ENCODE results near the gene ACY1. TPM values are rescaled to one million over a fixed set of nuclear protein-coding genes. Genes with fewer than 3 reads are reported as not detected.

Gene ACY1
- total and polyA plus RNA-seq, 10 of the 15 experiments (the other 5 are each of a cell fraction or from before 2014, with no cell fraction given), result 18.5 to 42.2 (median 27.8) TPM

DNA sequence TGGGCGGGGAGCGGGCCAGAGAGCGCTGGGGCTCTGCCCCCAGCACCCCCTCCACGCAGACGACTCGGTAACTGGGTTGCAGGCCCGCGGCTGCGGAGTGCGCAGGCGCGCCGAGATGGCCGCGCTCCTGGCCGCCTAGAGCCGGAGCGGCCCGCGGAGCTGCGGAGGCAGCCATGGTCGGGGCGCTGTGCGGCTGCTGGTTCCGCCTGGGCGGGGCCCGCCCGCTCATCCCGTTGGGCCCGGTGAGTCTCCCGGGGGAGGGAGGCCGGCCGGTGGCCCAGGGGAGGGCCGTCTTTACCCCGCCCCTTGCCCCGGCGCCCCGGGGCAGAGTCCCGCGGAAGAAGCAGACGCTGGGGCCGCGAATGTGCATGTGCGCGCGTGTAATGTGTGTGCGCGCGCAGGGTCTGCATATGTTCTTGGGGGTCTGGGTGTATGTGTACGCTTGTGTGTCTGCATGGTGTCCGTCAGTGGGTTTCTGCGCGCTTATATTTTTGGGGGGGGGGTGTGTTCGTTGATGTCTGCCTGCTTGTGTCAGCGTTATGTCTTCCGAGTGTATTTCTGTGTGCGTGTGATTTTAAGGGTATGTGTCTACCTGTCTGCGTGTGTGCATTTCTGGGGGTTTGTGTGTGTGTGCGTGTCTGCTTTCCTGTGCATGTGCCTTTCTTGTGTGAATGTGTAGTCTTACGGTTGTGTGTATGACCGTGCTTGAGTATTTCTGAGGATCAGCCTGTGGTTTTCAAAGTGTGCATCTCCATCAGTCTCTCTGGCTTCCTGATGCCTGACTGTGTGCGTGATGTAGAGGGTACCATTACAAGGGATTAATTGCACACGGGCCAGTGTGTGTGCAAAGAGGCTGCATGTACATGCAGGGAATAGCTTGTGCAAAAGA is 8.1 kb upstream of the ACY1 start, which contains the start of gene ABHD14A:
Gene ABHD14A (plus strand): TSS at position 102 of the 889 bp plus-strand sequence. CDS start 72 bp downstream, at position 174.
- H3K27ac ChIP-seq (ENCODE audit: control insufficient read depth, insufficient read depth), result peak within 1 kb of the TSS; percentile 91
- no peaks in the 10 kb centered on the region for H3K36me3 ChIP-seq (ENCODE audit: control insufficient read depth in 2 of 2, insufficient read depth in 2 of 2, low read length in 1 of 2)
- ATAC-seq (peak; percentile 91), FAIRE-seq (peak; percentile 66), DNase-seq (ENCODE audit: low read depth, low spot score) (no peak)
- ChIA-PET RAD21 (ENCODE audit: unreplicated experiment) (interaction anchor here (0.8 to 2.3 kb wide), 3 partner anchors 8 to 82 kb away, joined by 3 to 24 read pairs (median 3); partner anchors contain the start of genes ACY1, DUSP7 and RRP9), CTCF (interaction anchor here (0.9 to 5.3 kb wide), 4 partner anchors 8 to 32 kb away, joined by 3 to 79 read pairs (median 30); partner anchors contain the start of genes ACY1, PARP3 and RRP9), POLR2A (interaction anchor here (0.7 to 2.7 kb wide), 3 partner anchors 8 to 33 kb away, joined by 3 to 28 read pairs (median 24); partner anchors contain the start of genes ACY1, PARP3 and RRP9), SMC1A (ENCODE audit: uncharacterized antibody, unreplicated experiment) (interaction anchor here (0.9 to 5.2 kb wide), 4 partner anchors 8 to 37 kb away, joined by 3 to 33 read pairs (median 10); partner anchors contain the start of genes ACY1, PARP3 and RRP9)
- in situ Hi-C loops (cut with MboI) (no loop called here), intact Hi-C loops (cut with micrococcal nuclease; ENCODE audit: unreplicated experiment) (loop anchor here (1.0 kb wide), 1 partner anchor 33 kb away; the partner anchor contains the start of gene PARP3)
- no peaks in the 10 kb centered on the region for H3K9me3 ChIP-seq (replicated peaks; ENCODE audit: control insufficient read depth, insufficient read depth, low read length)
- H3K9ac ChIP-seq (ENCODE audit: control insufficient read depth, insufficient read depth, low read length), result peak within 1 kb of the TSS; percentile 90
- no peaks in the 10 kb centered on the region for H3K27me3 ChIP-seq (replicated peaks in 1 of 2; ENCODE audit: control insufficient read depth in 2 of 2, insufficient read depth in 2 of 2, low read length in 1 of 2)
- peak within 1 kb of the TSS; percentile 96 for H2AFZ ChIP-seq (ENCODE audit: control insufficient read depth, low read depth, low read length)
- no TSS peak for BruUV-seq (replicated peaks)
- peak within 1 kb of the TSS; percentile 84 for H3K4me3 ChIP-seq
- 3% methylated on average over 51 of the region's 63 CpGs for WGBS (ENCODE audit: insufficient coverage, insufficient replicate concordance, low lambda C conversion rate, missing lambda C conversion rate)
- no peaks in the 10 kb centered on the region for H4K20me1 ChIP-seq (ENCODE audit: control insufficient read depth, insufficient read depth)
- H3K4me2 ChIP-seq (ENCODE audit: control insufficient read depth, insufficient read depth), result peak within 1 kb of the TSS; percentile 76
- peaks cover 15% of the 10 kb centered on the region for H3K4me1 ChIP-seq (ENCODE audit: control insufficient read depth, insufficient read depth, low read length)
- H3K79me2 ChIP-seq (ENCODE audit: control insufficient read depth, insufficient read depth, low read length), result peaks cover 5% of the 10 kb centered on the region; the same call in 1 of the 2 replicates
- TF ChIP-seq JUNB (IDR thresholded peaks at IDR 0.05) (no peak), ZBED1 (IDR thresholded peaks at IDR 0.05; ENCODE audit: borderline replicate concordance) (no peak), MAX (IDR thresholded peaks at IDR 0.05; ENCODE audit: low read depth, low read length) (no peak), SIN3A (IDR thresholded peaks at IDR 0.05; ENCODE audit: low read depth, low read length) (peak; percentile 24; the same call in 1 of the 2 replicates), FOXM1 (IDR thresholded peaks at IDR 0.05; ENCODE audit: low read depth, low read length) (no peak), PRDM15 (CRISPR knock-in tag; IDR thresholded peaks at IDR 0.05) (no peak), FOXK2 (IDR thresholded peaks at IDR 0.05) (no peak), ZBTB4 (CRISPR knock-in tag; IDR thresholded peaks at IDR 0.05) (no peak)
- TF ChIP-seq, protein P1, sequence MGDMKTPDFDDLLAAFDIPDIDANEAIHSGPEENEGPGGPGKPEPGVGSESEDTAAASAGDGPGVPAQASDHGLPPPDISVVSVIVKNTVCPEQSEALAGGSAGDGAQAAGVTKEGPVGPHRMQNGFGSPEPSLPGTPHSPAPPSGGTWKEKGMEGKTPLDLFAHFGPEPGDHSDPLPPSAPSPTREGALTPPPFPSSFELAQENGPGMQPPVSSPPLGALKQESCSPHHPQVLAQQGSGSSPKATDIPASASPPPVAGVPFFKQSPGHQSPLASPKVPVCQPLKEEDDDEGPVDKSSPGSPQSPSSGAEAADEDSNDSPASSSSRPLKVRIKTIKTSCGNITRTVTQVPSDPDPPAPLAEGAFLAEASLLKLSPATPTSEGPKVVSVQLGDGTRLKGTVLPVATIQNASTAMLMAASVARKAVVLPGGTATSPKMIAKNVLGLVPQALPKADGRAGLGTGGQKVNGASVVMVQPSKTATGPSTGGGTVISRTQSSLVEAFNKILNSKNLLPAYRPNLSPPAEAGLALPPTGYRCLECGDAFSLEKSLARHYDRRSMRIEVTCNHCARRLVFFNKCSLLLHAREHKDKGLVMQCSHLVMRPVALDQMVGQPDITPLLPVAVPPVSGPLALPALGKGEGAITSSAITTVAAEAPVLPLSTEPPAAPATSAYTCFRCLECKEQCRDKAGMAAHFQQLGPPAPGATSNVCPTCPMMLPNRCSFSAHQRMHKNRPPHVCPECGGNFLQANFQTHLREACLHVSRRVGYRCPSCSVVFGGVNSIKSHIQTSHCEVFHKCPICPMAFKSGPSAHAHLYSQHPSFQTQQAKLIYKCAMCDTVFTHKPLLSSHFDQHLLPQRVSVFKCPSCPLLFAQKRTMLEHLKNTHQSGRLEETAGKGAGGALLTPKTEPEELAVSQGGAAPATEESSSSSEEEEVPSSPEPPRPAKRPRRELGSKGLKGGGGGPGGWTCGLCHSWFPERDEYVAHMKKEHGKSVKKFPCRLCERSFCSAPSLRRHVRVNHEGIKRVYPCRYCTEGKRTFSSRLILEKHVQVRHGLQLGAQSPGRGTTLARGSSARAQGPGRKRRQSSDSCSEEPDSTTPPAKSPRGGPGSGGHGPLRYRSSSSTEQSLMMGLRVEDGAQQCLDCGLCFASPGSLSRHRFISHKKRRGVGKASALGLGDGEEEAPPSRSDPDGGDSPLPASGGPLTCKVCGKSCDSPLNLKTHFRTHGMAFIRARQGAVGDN (IDR thresholded peaks at IDR 0.05), result peak; percentile 79

Data from GM12878 (cell line).